CD14-positive monocyte (primary cell): ENCODE results near the gene GMDS. TPM values are rescaled to one million over a fixed set of nuclear protein-coding genes. Genes with fewer than 3 reads are reported as not detected.

Experiments used
- DNase-seq, 3 donors: peaks; one replicate each; pipeline ENCODE4 v3.0.0-alpha.2; 2011 to 2022
- H2AFZ ChIP-seq: 2 replicates; pipeline ENCODE4 v1.6.0; 2012; ENCODE audit warnings: mild to moderate bottlenecking, low read depth, low read length, inconsistent platforms; ENCODE audit not compliant: insufficient read depth, poor library complexity, severe bottlenecking
- H3K27ac ChIP-seq, 2 donors: 1 replicate in 1 of 2; 2 replicates in 1 of 2; pipeline ENCODE4 v1.5.1; 2012 to 2013; ENCODE audit warnings: low read length in 2 of 2, control low read depth in 1 of 2, inconsistent platforms in 1 of 2, low read depth in 1 of 2, mild to moderate bottlenecking in 1 of 2
- H3K27me3 ChIP-seq, 2 donors: one replicate each; pipeline versions ENCODE4 v1.6.0 to v1.6.1; 2011 to 2013; ENCODE audit warnings: low read length in 2 of 2; ENCODE audit not compliant: control insufficient read depth in 2 of 2, insufficient read depth in 2 of 2
- H3K36me3 ChIP-seq, 2 donors: replicated peaks in 1 of 2; 1 replicate in 1 of 2; 2 replicates in 1 of 2; pipeline versions ENCODE4 v1.5.1 to v1.6.1; 2012 to 2013; ENCODE audit warnings: low read length in 2 of 2, control low read depth in 1 of 2, inconsistent platforms in 1 of 2, mild to moderate bottlenecking in 1 of 2; ENCODE audit not compliant: insufficient read depth in 2 of 2, control insufficient read depth in 1 of 2
- H3K4me1 ChIP-seq, 2 donors: 1 replicate in 1 of 2; 2 replicates in 1 of 2; pipeline versions ENCODE4 v1.5.1 to v1.6.1; 2012 to 2013; ENCODE audit warnings: low read length in 2 of 2, control low read depth in 1 of 2, inconsistent platforms in 1 of 2, mild to moderate bottlenecking in 1 of 2, moderate library complexity in 1 of 2; ENCODE audit not compliant: insufficient read depth in 2 of 2, control insufficient read depth in 1 of 2
- H3K4me2 ChIP-seq: replicated peaks from 2 replicates; pipeline ENCODE3; 2012; ENCODE audit warnings: low read length, moderate library complexity, mild to moderate bottlenecking; ENCODE audit not compliant: poor library complexity, severe bottlenecking; ENCODE audit errors: extremely low read depth
- H3K4me3 ChIP-seq, 3 experiments: fragments of 200-600 bp in 1 of 3; sonication (generic) in 1 of 3; replicated peaks in 1 of 3; 1 replicate in 2 of 3; 2 replicates in 1 of 3; pipeline ENCODE4 v1.5.1; 2011 to 2013; ENCODE audit warnings: low read length in 3 of 3, mild to moderate bottlenecking in 3 of 3, control low read depth in 2 of 3, low read depth in 2 of 3, inconsistent platforms in 1 of 3, moderate library complexity in 1 of 3
- H3K79me2 ChIP-seq: 2 replicates; pipeline ENCODE4 v1.6.0; 2012; ENCODE audit warnings: mild to moderate bottlenecking, control low read depth, inconsistent platforms, low read length, moderate library complexity; ENCODE audit not compliant: insufficient read depth
- H3K9ac ChIP-seq: 2 replicates; pipeline ENCODE4 v1.6.0; 2017; ENCODE audit warnings: low read length, mild to moderate bottlenecking; ENCODE audit not compliant: insufficient read depth, poor library complexity, severe bottlenecking
- H3K9me3 ChIP-seq, 2 donors: replicated peaks in 1 of 2; 1 replicate in 1 of 2; 2 replicates in 1 of 2; pipeline versions ENCODE4 v1.5.1 to v1.6.1; 2012 to 2013; ENCODE audit warnings: low read length in 2 of 2, control low read depth in 1 of 2; ENCODE audit not compliant: control insufficient read depth in 1 of 2, insufficient read depth in 1 of 2
- H4K20me1 ChIP-seq: 2 replicates; pipeline ENCODE4 v1.6.0; 2012; ENCODE audit warnings: mild to moderate bottlenecking, low read length, control low read depth, moderate library complexity; ENCODE audit not compliant: insufficient read depth
- H3K27ac Mint-ChIP-seq, 7 donors: one replicate each; pipeline ENCODE4 v1.8.0; 2020; ENCODE audit warnings: mild to moderate bottlenecking in 7 of 7, mixed read lengths in 7 of 7, moderate library complexity in 6 of 7, inconsistent platforms in 2 of 7
- H3K27me3 Mint-ChIP-seq, 3 donors: one replicate each; pipeline ENCODE4 v1.8.0; 2021 to 2022; ENCODE audit warnings: low read depth in 3 of 3, mild to moderate bottlenecking in 3 of 3, mixed read lengths in 3 of 3, moderate library complexity in 3 of 3, inconsistent platforms in 1 of 3
- H3K36me3 Mint-ChIP-seq, 2 donors: one replicate each; pipeline ENCODE4 v1.8.0; 2020; ENCODE audit warnings: mixed read lengths in 2 of 2, inconsistent platforms in 1 of 2, mild to moderate bottlenecking in 1 of 2
- H3K4me1 Mint-ChIP-seq: one replicate; pipeline ENCODE4 v1.8.0; 2020; ENCODE audit warnings: mild to moderate bottlenecking, mixed read lengths
- H3K4me3 Mint-ChIP-seq, 2 donors: one replicate each; pipeline ENCODE4 v1.8.0; 2020; ENCODE audit warnings: mild to moderate bottlenecking in 2 of 2, mixed read lengths in 2 of 2, moderate library complexity in 1 of 2
- H3K9me3 Mint-ChIP-seq, 7 donors: one replicate each; pipeline ENCODE4 v1.8.0; 2020 to 2022; ENCODE audit warnings: mixed read lengths in 7 of 7, mild to moderate bottlenecking in 6 of 7, moderate library complexity in 6 of 7, inconsistent platforms in 2 of 7
- CTCF ChIP-seq: fragments of 200-600 bp; IDR thresholded peaks from one replicate; pipeline ENCODE4 v1.8.0; 2022; ENCODE audit warnings: antibody characterized with exemption, mild to moderate bottlenecking
- WGBS: methylation state at CpG from one replicate; pipeline ENCODE4 v1.1.5; 2013; ENCODE audit warnings: missing lambda C conversion rate; ENCODE audit not compliant: insufficient coverage; 5-methylcytosine and 5-hydroxymethylcytosine counted together
- intact Hi-C, 2 donors: fragments of 100-400 bp; cut with micrococcal nuclease; formaldehyde crosslinking; loops; one replicate each; pipeline versions ENCODE4 v1.15.0 to v1.15.1; 2023
- polyA plus RNA-seq, 3 donors: library from polyadenylated mRNA; depleted of rRNA in 1 of 3; unstranded in 2 of 3; stranded (reverse) in 1 of 3; fragments of 300-500 nt in 2 of 3; fragments of >200 nt in 1 of 3; fragmentation: Illumina TruSeq in 2 of 3; gene quantifications; 1 replicate in 2 of 3; 2 replicates in 1 of 3; pipeline ENCODE4 v1.2.3, GENCODE V29; 2012 to 2021

The GMDS gene
- polyA plus RNA-seq, 3 donors: 10.5 to 19.9 (median 17.6) TPM

GRCh38 chr6:1739220-1739619 lies 506.2 kb downstream of the GMDS start:
- H3K9me3 ChIP-seq: no peaks in the 10 kb centered on the region
- no peak for DNase-seq
- H3K4me2 ChIP-seq: no peak overlapping the region
- H4K20me1 ChIP-seq: no peaks in the 10 kb centered on the region
- intact Hi-C loops: no loop called here
- no peaks in the 10 kb centered on the region for H3K27me3 ChIP-seq
- Mint-ChIP-seq H3K27ac (no peak overlapping the region), H3K9me3 (no peaks in the 10 kb centered on the region), H3K27me3 (peaks cover 0 to 1% (median 0%) of the 10 kb centered on the region in 3 donors), H3K4me3 (no peak overlapping the region), H3K36me3 (peaks cover 0 to 4% of the 10 kb centered on the region in 2 donors), H3K4me1 (no peaks in the 10 kb centered on the region)
- H3K36me3 ChIP-seq: no peaks in the 10 kb centered on the region
- H3K27ac ChIP-seq: no peak overlapping the region
- TF ChIP-seq CTCF: no peak
- H3K9ac ChIP-seq: no peak overlapping the region
- H3K4me3 ChIP-seq: no peak overlapping the region
- 91% methylated on average over 8 of the region's 9 CpGs for WGBS
- no peaks in the 10 kb centered on the region for H3K4me1 ChIP-seq
- H2AFZ ChIP-seq: no peak overlapping the region
- H3K79me2 ChIP-seq: no peaks in the 10 kb centered on the region

- no peak overlapping the region for H3K4me2 ChIP-seq
These were observed 506.8 kb downstream of the GMDS start for GRCh38 chr6:1738558-1739081.

More at GRCh38 chr6:1738558-1739081, 506.8 kb downstream of the GMDS start:
- Mint-ChIP-seq H3K36me3 (peaks cover 0 to 4% of the 10 kb centered on the region in 2 donors), H3K27me3 (peaks cover 0 to 3% (median 0%) of the 10 kb centered on the region in 3 donors), H3K4me1 (no peaks in the 10 kb centered on the region), H3K27ac (no peak overlapping the region), H3K4me3 (no peak overlapping the region), H3K9me3 (no peaks in the 10 kb centered on the region)
- Histone ChIP-seq H3K9me3 (no peaks in the 10 kb centered on the region), H3K27ac (no peak overlapping the region), H4K20me1 (no peaks in the 10 kb centered on the region), H3K9ac (no peak overlapping the region), H3K79me2 (no peaks in the 10 kb centered on the region), H3K27me3 (no peaks in the 10 kb centered on the region), H2AFZ (no peak overlapping the region), H3K4me1 (no peaks in the 10 kb centered on the region), H3K4me3 (no peak overlapping the region), H3K36me3 (no peaks in the 10 kb centered on the region)
- TF ChIP-seq CTCF: no peak
- intact Hi-C loops: no loop called here
- no peak for DNase-seq
- 83% methylated on average over 1 of the region's 6 CpGs for WGBS
